HL-60 (cell line): ENCODE measurements around the gene STAB2.

Experiments
- GABPA ChIP-seq: IDR thresholded peaks from 2 replicates; pipeline ENCODE4 v1.6.1; 2012; ENCODE audit warnings: low read depth
- POLR2AphosphoS5 ChIP-seq: IDR thresholded peaks from 2 replicates; pipeline ENCODE4 v1.6.1; 2012; ENCODE audit warnings: low read depth
- SPI1 ChIP-seq: IDR thresholded peaks from 2 replicates; pipeline ENCODE4 v1.6.1; 2012; ENCODE audit warnings: low read depth, mild to moderate bottlenecking, borderline replicate concordance
- TF ChIP-seq, protein P1 (sequence below): IDR thresholded peaks from one replicate; pipeline ENCODE4 v1.5.1; 2011; ENCODE audit warnings: low read length, control low read depth, inconsistent platforms; ENCODE audit not compliant: insufficient read depth
- TF ChIP-seq, protein P2 (sequence below): IDR thresholded peaks from 2 replicates; pipeline ENCODE4 v1.6.1; 2012; ENCODE audit warnings: low read depth; ENCODE audit not compliant: insufficient replicate concordance

DNA sequence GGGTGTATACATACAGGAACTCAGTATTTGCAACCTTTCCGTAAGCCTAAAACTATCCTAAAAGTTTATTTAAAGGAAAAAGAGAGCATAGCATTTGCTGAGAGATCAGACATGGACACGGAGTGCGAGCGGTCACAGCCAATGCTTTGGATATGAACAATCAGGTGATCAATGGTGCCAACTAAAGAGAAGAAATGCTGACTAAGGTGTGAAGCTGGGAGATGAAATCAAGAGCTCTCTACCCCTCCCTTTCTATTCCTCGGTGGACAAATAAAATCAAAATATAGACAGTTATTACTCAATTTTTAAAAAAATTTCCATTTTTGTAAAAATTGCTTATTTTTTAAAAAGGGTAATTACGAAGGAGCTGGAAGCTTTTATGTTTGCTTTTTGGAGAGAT, 224.7 kb downstream of the STAB2 start:
- TF ChIP-seq POLR2AphosphoS5 (no peak), GABPA (no peak), SPI1 (no peak)
- TF ChIP-seq, protein P1, sequence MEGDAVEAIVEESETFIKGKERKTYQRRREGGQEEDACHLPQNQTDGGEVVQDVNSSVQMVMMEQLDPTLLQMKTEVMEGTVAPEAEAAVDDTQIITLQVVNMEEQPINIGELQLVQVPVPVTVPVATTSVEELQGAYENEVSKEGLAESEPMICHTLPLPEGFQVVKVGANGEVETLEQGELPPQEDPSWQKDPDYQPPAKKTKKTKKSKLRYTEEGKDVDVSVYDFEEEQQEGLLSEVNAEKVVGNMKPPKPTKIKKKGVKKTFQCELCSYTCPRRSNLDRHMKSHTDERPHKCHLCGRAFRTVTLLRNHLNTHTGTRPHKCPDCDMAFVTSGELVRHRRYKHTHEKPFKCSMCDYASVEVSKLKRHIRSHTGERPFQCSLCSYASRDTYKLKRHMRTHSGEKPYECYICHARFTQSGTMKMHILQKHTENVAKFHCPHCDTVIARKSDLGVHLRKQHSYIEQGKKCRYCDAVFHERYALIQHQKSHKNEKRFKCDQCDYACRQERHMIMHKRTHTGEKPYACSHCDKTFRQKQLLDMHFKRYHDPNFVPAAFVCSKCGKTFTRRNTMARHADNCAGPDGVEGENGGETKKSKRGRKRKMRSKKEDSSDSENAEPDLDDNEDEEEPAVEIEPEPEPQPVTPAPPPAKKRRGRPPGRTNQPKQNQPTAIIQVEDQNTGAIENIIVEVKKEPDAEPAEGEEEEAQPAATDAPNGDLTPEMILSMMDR = no peak
- TF ChIP-seq, protein P2, sequence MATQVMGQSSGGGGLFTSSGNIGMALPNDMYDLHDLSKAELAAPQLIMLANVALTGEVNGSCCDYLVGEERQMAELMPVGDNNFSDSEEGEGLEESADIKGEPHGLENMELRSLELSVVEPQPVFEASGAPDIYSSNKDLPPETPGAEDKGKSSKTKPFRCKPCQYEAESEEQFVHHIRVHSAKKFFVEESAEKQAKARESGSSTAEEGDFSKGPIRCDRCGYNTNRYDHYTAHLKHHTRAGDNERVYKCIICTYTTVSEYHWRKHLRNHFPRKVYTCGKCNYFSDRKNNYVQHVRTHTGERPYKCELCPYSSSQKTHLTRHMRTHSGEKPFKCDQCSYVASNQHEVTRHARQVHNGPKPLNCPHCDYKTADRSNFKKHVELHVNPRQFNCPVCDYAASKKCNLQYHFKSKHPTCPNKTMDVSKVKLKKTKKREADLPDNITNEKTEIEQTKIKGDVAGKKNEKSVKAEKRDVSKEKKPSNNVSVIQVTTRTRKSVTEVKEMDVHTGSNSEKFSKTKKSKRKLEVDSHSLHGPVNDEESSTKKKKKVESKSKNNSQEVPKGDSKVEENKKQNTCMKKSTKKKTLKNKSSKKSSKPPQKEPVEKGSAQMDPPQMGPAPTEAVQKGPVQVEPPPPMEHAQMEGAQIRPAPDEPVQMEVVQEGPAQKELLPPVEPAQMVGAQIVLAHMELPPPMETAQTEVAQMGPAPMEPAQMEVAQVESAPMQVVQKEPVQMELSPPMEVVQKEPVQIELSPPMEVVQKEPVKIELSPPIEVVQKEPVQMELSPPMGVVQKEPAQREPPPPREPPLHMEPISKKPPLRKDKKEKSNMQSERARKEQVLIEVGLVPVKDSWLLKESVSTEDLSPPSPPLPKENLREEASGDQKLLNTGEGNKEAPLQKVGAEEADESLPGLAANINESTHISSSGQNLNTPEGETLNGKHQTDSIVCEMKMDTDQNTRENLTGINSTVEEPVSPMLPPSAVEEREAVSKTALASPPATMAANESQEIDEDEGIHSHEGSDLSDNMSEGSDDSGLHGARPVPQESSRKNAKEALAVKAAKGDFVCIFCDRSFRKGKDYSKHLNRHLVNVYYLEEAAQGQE = no peak
